Rectal smooth muscle tissue (tissue), 1 donor: ENCODE measurements around the gene MYO16.

ENCODE experiments used
- H3K27ac ChIP-seq: one replicate; pipeline ENCODE4 v1.7.0; 2013; ENCODE audit warnings: low read depth, low read length, inconsistent platforms
- H3K27me3 ChIP-seq: one replicate; pipeline ENCODE4 v1.7.0; 2013; ENCODE audit warnings: low read length; ENCODE audit not compliant: control insufficient read depth, insufficient read depth
- H3K36me3 ChIP-seq: one replicate; pipeline ENCODE4 v1.7.0; 2013; ENCODE audit warnings: low read length; ENCODE audit not compliant: control insufficient read depth, insufficient read depth
- H3K4me1 ChIP-seq: one replicate; pipeline ENCODE4 v1.7.0; 2013; ENCODE audit warnings: low read length; ENCODE audit not compliant: control insufficient read depth, insufficient read depth
- H3K4me3 ChIP-seq: one replicate; pipeline ENCODE4 v1.7.0; 2013; ENCODE audit warnings: low read length
- H3K9ac ChIP-seq: one replicate; pipeline ENCODE4 v1.7.0; 2013; ENCODE audit warnings: low read length

The MYO16 gene

DNA sequence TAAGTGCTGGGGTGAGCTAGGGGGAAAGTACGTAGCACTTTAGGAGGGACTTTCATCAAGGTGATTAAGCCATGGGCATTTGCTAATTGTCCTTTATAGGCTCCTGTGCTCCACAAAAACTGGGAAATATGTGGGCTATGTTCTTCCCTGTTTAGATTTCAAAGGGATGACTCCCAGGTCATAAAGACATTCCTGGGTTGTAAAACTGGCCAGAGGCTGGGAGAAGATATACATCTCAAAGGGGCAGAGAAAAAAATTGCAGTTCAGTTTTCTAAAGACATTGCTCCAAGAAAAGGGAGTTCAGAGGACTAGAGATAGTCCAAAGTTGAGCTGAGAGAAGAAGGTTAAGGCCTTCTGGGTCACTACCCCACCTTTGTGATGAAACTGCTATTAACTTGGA, 204.8 kb downstream of the MYO16 start:
- Histone ChIP-seq H3K9ac (no peak overlapping the region), H3K27ac (no peak overlapping the region), H3K36me3 (no peaks in the 10 kb centered on the region), H3K4me3 (no peak overlapping the region), H3K27me3 (no peaks in the 10 kb centered on the region), H3K4me1 (no peaks in the 10 kb centered on the region)

DNA sequence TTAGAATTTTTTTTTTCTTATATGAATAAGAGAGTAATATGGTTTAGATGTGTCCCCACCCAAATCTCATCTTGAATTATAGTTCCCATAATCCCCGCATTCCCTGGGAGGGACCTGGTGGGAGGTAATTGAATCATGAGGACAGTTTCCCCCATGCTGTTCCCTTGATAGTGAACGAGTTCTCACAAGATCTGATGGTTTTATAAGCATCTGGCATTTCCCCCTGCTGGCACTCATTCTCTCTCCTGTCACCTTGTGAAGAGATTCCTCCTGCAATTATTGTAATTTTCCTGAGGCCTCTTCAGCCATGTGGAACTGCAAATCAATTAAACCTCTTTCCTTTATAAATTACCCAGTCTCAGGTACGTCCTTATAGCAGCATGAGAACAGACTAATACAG, 205.7 kb downstream of the MYO16 start:
- Histone ChIP-seq H3K27ac (no peak overlapping the region), H3K27me3 (no peaks in the 10 kb centered on the region), H3K9ac (no peak overlapping the region), H3K4me1 (no peaks in the 10 kb centered on the region), H3K36me3 (no peaks in the 10 kb centered on the region), H3K4me3 (no peak overlapping the region)

DNA sequence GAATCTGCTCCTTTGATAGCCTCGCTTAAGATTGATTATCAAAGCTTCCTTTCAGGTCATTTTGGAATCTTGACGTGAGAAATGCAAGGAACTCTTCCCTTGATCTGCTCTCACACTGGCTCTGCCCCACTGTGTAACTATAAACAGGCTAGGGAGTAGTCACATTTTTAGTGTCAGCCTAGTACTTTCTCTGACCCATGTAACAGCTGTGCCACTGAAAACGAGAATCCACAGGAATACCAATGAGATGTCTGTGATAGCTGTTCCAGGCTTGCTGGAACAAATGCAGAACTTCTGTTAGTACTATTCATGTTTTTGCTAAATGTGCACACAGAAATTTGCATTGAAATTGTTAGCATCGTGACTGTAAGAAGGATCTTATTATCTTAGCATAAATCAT, 221.3 kb downstream of the MYO16 start:
- H3K9ac ChIP-seq, result no peak overlapping the region

GRCh38 chr13:108851660-108852059, 222.2 kb downstream of the MYO16 start:
- Histone ChIP-seq H3K27ac (no peak overlapping the region), H3K27me3 (no peaks in the 10 kb centered on the region), H3K4me1 (no peaks in the 10 kb centered on the region), H3K4me3 (no peak overlapping the region), H3K9ac (no peak overlapping the region), H3K36me3 (no peaks in the 10 kb centered on the region)

More for the DNA sequence above, 221.3 kb downstream of the MYO16 start:
- Histone ChIP-seq H3K4me1 (no peaks in the 10 kb centered on the region), H3K4me3 (no peak overlapping the region), H3K27me3 (no peaks in the 10 kb centered on the region), H3K27ac (no peak overlapping the region), H3K36me3 (no peaks in the 10 kb centered on the region)

DNA sequence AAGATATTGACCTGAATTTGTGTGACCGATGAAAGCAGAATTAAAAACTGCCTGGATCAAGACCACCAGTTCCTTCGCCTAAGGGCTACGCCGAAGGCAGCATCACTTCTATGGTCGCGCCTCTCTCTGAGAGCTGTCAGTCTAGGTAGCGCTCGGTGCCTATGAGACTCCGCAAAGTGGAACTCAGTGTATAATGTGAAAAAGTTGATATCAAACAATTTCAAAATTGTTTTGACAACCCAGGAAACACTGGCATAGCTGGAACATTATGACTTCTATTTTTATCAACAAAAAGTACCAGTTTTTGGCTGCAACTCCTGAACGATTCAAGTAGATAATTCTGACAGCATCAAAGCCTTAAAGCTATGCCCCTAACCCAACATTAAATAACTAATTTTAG, 223.6 kb downstream of the MYO16 start:
- Histone ChIP-seq H3K27me3 (no peaks in the 10 kb centered on the region), H3K36me3 (no peaks in the 10 kb centered on the region), H3K27ac (no peak overlapping the region), H3K9ac (no peak overlapping the region), H3K4me3 (no peak overlapping the region), H3K4me1 (no peaks in the 10 kb centered on the region)

DNA sequence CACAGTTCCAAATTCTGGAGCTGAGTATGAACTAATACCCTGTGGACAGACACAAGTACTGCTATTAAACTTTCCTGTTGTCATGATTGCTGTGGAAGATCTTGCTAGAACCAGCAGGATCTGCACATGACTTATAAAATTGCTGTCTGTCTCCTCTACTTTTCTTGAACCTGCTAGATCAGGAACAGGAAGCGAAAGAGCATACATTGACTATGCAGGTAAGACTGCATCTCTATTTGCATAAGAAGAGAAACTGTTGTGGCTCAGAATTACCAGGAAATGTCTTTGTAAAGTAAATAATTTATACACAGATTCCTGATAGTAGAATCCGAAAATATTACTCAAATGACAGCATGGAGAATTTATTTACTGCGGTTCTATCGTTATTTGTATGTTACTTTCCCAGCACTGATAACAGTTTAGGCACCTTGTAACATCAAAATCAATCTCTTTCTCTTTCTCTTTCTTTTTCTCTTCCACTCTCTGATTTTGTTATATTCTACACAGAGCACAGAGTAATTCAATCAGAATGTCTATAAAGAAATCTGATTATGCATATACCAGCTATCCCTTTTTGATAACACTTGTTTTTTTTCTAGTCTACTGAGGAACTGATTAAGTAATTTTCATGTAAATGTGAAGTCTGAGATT, 226.5 kb downstream of the MYO16 start:
- Histone ChIP-seq H3K4me3 (no peak overlapping the region), H3K27ac (no peak overlapping the region), H3K9ac (no peak overlapping the region), H3K36me3 (no peaks in the 10 kb centered on the region), H3K4me1 (no peaks in the 10 kb centered on the region), H3K27me3 (no peaks in the 10 kb centered on the region)

DNA sequence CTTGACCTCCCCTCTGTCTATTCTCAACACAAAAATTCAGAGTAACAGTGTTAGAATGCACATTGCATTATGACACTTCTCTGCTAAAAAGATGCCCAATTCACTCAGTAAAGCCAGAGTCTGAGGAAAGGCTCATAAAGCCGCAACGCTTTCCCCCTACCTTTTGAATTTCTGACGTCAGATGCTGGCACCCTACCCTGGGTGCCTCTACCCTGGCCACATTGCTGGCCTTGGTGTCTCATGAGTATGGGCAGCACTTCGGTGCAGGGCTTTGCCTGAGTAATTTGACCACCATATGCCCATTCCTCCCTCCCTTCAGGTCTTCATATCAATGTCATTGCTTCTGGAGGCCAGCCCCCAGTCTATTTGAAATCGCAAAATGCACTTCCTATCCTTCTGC, 229.3 kb downstream of the MYO16 start:
- H3K27me3 ChIP-seq, result no peaks in the 10 kb centered on the region
- H3K27ac ChIP-seq, result no peak overlapping the region
- H3K4me1 ChIP-seq, result no peaks in the 10 kb centered on the region
- H3K9ac ChIP-seq, result no peak overlapping the region
- no peak overlapping the region for H3K4me3 ChIP-seq
- no peaks in the 10 kb centered on the region for H3K36me3 ChIP-seq

GRCh38 chr13:108859197-108860012, 230.0 kb downstream of the MYO16 start:
- H3K4me1 ChIP-seq, result no peaks in the 10 kb centered on the region
- no peak overlapping the region for H3K4me3 ChIP-seq
- H3K36me3 ChIP-seq, result no peaks in the 10 kb centered on the region
- no peak overlapping the region for H3K9ac ChIP-seq
- no peak overlapping the region for H3K27ac ChIP-seq
- no peaks in the 10 kb centered on the region for H3K27me3 ChIP-seq

- Histone ChIP-seq H3K4me1 (no peaks in the 10 kb centered on the region), H3K4me3 (no peak overlapping the region), H3K36me3 (no peaks in the 10 kb centered on the region), H3K27ac (no peak overlapping the region), H3K9ac (no peak overlapping the region), H3K27me3 (no peaks in the 10 kb centered on the region)
Measured at GRCh38 chr13:108860418-108860817, 231.0 kb downstream of the MYO16 start.

DNA sequence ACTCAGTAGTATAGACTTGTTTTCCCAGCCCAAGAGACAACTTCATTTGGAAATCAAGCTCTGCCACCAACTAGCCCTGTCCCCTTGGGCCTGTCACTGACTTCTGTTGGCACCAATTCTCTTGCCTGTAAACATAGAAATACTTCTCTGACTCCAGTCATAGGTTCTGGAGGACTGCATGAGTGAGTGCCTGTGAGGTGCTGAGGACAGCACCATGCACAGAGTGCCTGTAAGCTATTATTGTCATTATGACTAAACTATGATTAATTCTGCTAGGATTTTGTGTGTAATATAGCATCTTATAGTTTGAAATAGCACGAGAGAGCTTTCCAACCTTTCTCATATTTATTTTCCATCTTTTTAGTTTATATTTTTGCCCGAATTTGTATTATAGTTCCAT, 247.9 kb downstream of the MYO16 start:
- Histone ChIP-seq H3K9ac (no peak overlapping the region), H3K27me3 (no peaks in the 10 kb centered on the region), H3K27ac (no peak overlapping the region), H3K4me1 (no peaks in the 10 kb centered on the region), H3K36me3 (no peaks in the 10 kb centered on the region), H3K4me3 (no peak overlapping the region)

- H3K9ac ChIP-seq, result no peak overlapping the region
- no peaks in the 10 kb centered on the region for H3K4me1 ChIP-seq
- no peaks in the 10 kb centered on the region for H3K27me3 ChIP-seq
- H3K36me3 ChIP-seq, result no peaks in the 10 kb centered on the region
- no peak overlapping the region for H3K27ac ChIP-seq
- no peak overlapping the region for H3K4me3 ChIP-seq
Measured at GRCh38 chr13:108878732-108879131, 249.3 kb downstream of the MYO16 start.

GRCh38 chr13:108889324-108889984, 260.0 kb downstream of the MYO16 start:
- Histone ChIP-seq H3K4me3 (no peak overlapping the region), H3K27me3 (no peaks in the 10 kb centered on the region), H3K36me3 (no peaks in the 10 kb centered on the region), H3K27ac (no peak overlapping the region), H3K4me1 (no peaks in the 10 kb centered on the region), H3K9ac (no peak overlapping the region)
